WTC11 (cell line): Measurements from ENCODE around the gene FAT2. TPM values are rescaled to one million over a fixed set of nuclear protein-coding genes. Genes with fewer than 3 reads are reported as not detected.
A peak's percentile ranks its signal among the peaks of the same experiment; 100 is the strongest.

Experiments
- ATAC-seq: fragments of 200-7000 bp; cut with Tn5 transposase; 2 replicates; pipeline ENCODE4 v1.10.0; 2021; ENCODE audit warnings: mild to moderate bottlenecking, moderate library complexity
- CTCF ChIA-PET: fragments of 300-600 bp; sonication (Branson Sonifier 250); formaldehyde crosslinking; loops from one replicate; lab custom pipeline; 2021; ENCODE audit warnings: antibody characterized with exemption; lab: Charles Lee
- POLR2A ChIA-PET: fragments of 350-600 bp; sonication (Branson Sonifier 250); formaldehyde crosslinking; loops from one replicate; lab custom pipeline; 2021; ENCODE audit warnings: antibody characterized with exemption; lab: Charles Lee
- DNase-seq: peaks from one replicate; pipeline ENCODE4 v3.0.0; 2021; ENCODE audit warnings: low spot score
- H3K27ac Mint-ChIP-seq: 2 replicates; pipeline ENCODE4 v1.8.0; 2021; ENCODE audit warnings: mixed read lengths
- H3K27me3 Mint-ChIP-seq: 2 replicates; pipeline ENCODE4 v1.8.0; 2021; ENCODE audit warnings: low read depth, mild to moderate bottlenecking, moderate library complexity, mixed read lengths
- H3K36me3 Mint-ChIP-seq: 2 replicates; pipeline ENCODE4 v1.8.0; 2021; ENCODE audit warnings: mixed read lengths
- H3K4me1 Mint-ChIP-seq: 2 replicates; pipeline ENCODE4 v1.8.0; 2022; ENCODE audit warnings: mixed read lengths
- H3K4me3 Mint-ChIP-seq: 2 replicates; pipeline ENCODE4 v1.8.0; 2021; ENCODE audit warnings: mild to moderate bottlenecking, moderate library complexity, mixed read lengths
- H3K9me3 Mint-ChIP-seq: 2 replicates; pipeline ENCODE4 v1.8.0; 2021; ENCODE audit warnings: mixed read lengths
- GABPB1 ChIP-seq: sonication (generic); formaldehyde crosslinking; IDR thresholded peaks from 2 replicates; pipeline ENCODE4 v1.8.1; 2023; ENCODE audit warnings: mild to moderate bottlenecking, missing genetic modification reagents
- NFE2L1 ChIP-seq: sonication (generic); formaldehyde crosslinking; IDR thresholded peaks from 2 replicates; pipeline ENCODE4 v1.8.1; 2023; ENCODE audit warnings: missing genetic modification reagents
- NR2C2 ChIP-seq: sonication (generic); formaldehyde crosslinking; IDR thresholded peaks from 2 replicates; pipeline ENCODE4 v1.8.0; 2022; ENCODE audit warnings: mild to moderate bottlenecking, missing genetic modification reagents
- RELA ChIP-seq: sonication (generic); formaldehyde crosslinking; IDR thresholded peaks from 2 replicates; pipeline ENCODE4 v1.8.1; 2022; ENCODE audit warnings: missing genetic modification reagents, mild to moderate bottlenecking, borderline replicate concordance
- RORB ChIP-seq: fragments of 250-450 bp; sonication (Bioruptor Pico); IDR thresholded peaks from 2 replicates; pipeline ENCODE4 v1.9.0; 2021; ENCODE audit warnings: mild to moderate bottlenecking
- TEAD4 ChIP-seq: sonication (generic); formaldehyde crosslinking; IDR thresholded peaks from 2 replicates; pipeline ENCODE4 v1.8.0; 2022; ENCODE audit warnings: mild to moderate bottlenecking, missing genetic modification reagents
- ZNF121 ChIP-seq: sonication (generic); formaldehyde crosslinking; IDR thresholded peaks from 2 replicates; pipeline ENCODE4 v1.8.0; 2023; ENCODE audit warnings: missing genetic modification reagents
- ZNF219 ChIP-seq: sonication (generic); formaldehyde crosslinking; IDR thresholded peaks from 2 replicates; pipeline ENCODE4 v1.8.0; 2023; ENCODE audit warnings: missing genetic modification reagents, mild to moderate bottlenecking, borderline replicate concordance
- total RNA-seq: library from RNA; stranded (reverse); gene quantifications from 3 replicates; pipeline ENCODE4 v1.2.3, GENCODE V29; 2021
- TF ChIP-seq, protein P1 (sequence below): fragments of 250-450 bp; sonication (Bioruptor Pico); IDR thresholded peaks from 2 replicates; pipeline ENCODE4 v1.8.0; 2021; ENCODE audit warnings: mild to moderate bottlenecking
- TF ChIP-seq, protein P2 (sequence below): sonication (generic); formaldehyde crosslinking; IDR thresholded peaks from 2 replicates; pipeline ENCODE4 v1.8.1; 2023; ENCODE audit warnings: mild to moderate bottlenecking, missing genetic modification reagents, moderate library complexity
- TF ChIP-seq, protein P3 (sequence below): sonication (generic); formaldehyde crosslinking; IDR thresholded peaks from 2 replicates; pipeline ENCODE4 v1.8.1; 2023; ENCODE audit warnings: mild to moderate bottlenecking, moderate library complexity, missing genetic modification reagents
- TF ChIP-seq, protein P4 (sequence below): sonication (generic); formaldehyde crosslinking; conservative IDR thresholded peaks from 2 replicates; pipeline ENCODE4 v1.8.1; 2023; ENCODE audit warnings: mild to moderate bottlenecking, low read depth, missing genetic modification reagents, moderate library complexity
- TF ChIP-seq, protein P5 (sequence below): fragments of 250-450 bp; sonication (Bioruptor Pico); IDR thresholded peaks from 2 replicates; pipeline ENCODE4 v1.9.0; 2021; ENCODE audit warnings: mild to moderate bottlenecking, borderline replicate concordance
- TF ChIP-seq, protein P6 (sequence below): sonication (generic); formaldehyde crosslinking; IDR thresholded peaks from 2 replicates; pipeline ENCODE4 v1.8.1; 2023; ENCODE audit warnings: mild to moderate bottlenecking, missing genetic modification reagents
- TF ChIP-seq, protein P7 (sequence below): sonication (generic); formaldehyde crosslinking; conservative IDR thresholded peaks from 2 replicates; pipeline ENCODE4 v1.8.1; 2022; ENCODE audit warnings: mild to moderate bottlenecking, missing genetic modification reagents
- TF ChIP-seq, protein P8 (sequence below): fragments of 200-600 bp; IDR thresholded peaks from 2 replicates; pipeline ENCODE4 v1.8.0; 2022; ENCODE audit warnings: antibody characterized with exemption

The FAT2 gene
- total RNA-seq, 1 experiment from 2014 or later: 0.26 TPM

DNA sequence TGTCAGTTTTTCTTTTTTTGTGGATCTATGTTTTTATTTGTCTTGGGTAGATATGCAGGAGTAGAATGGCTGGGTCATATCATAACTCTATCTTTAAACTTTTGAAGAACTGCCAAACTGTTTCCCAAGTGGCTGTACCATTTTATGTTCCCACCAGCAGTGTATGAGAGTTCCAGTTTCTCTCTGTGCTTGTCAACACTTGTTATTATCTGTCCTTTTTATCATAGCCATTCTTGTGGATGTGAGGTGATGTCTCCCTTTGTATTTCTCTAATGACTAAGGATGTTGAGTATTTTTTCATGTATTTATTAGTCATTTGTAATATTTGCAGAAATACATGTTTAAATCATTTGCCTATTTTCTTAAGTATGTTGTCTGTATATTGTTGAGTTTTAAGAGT is 17.4 kb upstream of the FAT2 start:
- ChIA-PET CTCF (interaction anchor here (1.2 kb wide), 1 partner anchor 44 kb away, joined by 3 read pairs; no protein-coding TSS in a partner anchor), POLR2A (no interaction called here)
- TF ChIP-seq, protein P1, sequence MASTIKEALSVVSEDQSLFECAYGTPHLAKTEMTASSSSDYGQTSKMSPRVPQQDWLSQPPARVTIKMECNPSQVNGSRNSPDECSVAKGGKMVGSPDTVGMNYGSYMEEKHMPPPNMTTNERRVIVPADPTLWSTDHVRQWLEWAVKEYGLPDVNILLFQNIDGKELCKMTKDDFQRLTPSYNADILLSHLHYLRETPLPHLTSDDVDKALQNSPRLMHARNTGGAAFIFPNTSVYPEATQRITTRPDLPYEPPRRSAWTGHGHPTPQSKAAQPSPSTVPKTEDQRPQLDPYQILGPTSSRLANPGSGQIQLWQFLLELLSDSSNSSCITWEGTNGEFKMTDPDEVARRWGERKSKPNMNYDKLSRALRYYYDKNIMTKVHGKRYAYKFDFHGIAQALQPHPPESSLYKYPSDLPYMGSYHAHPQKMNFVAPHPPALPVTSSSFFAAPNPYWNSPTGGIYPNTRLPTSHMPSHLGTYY (CRISPR knock-in tag): no peak
- TF ChIP-seq ZNF219 (CRISPR knock-in tag): no peak
- TF ChIP-seq RORB (CRISPR knock-in tag): no peak
- TF ChIP-seq, protein P2, sequence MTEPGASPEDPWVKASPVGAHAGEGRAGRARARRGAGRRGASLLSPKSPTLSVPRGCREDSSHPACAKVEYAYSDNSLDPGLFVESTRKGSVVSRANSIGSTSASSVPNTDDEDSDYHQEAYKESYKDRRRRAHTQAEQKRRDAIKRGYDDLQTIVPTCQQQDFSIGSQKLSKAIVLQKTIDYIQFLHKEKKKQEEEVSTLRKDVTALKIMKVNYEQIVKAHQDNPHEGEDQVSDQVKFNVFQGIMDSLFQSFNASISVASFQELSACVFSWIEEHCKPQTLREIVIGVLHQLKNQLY (CRISPR knock-in tag): no peak
- no peak for TF ChIP-seq NFE2L1
- TF ChIP-seq, protein P3, sequence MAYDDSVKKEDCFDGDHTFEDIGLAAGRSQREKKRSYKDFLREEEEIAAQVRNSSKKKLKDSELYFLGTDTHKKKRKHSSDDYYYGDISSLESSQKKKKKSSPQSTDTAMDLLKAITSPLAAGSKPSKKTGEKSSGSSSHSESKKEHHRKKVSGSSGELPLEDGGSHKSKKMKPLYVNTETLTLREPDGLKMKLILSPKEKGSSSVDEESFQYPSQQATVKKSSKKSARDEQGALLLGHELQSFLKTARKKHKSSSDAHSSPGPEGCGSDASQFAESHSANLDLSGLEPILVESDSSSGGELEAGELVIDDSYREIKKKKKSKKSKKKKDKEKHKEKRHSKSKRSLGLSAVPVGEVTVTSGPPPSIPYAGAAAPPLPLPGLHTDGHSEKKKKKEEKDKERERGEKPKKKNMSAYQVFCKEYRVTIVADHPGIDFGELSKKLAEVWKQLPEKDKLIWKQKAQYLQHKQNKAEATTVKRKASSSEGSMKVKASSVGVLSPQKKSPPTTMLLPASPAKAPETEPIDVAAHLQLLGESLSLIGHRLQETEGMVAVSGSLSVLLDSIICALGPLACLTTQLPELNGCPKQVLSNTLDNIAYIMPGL: no peak
- TF ChIP-seq, protein P4, sequence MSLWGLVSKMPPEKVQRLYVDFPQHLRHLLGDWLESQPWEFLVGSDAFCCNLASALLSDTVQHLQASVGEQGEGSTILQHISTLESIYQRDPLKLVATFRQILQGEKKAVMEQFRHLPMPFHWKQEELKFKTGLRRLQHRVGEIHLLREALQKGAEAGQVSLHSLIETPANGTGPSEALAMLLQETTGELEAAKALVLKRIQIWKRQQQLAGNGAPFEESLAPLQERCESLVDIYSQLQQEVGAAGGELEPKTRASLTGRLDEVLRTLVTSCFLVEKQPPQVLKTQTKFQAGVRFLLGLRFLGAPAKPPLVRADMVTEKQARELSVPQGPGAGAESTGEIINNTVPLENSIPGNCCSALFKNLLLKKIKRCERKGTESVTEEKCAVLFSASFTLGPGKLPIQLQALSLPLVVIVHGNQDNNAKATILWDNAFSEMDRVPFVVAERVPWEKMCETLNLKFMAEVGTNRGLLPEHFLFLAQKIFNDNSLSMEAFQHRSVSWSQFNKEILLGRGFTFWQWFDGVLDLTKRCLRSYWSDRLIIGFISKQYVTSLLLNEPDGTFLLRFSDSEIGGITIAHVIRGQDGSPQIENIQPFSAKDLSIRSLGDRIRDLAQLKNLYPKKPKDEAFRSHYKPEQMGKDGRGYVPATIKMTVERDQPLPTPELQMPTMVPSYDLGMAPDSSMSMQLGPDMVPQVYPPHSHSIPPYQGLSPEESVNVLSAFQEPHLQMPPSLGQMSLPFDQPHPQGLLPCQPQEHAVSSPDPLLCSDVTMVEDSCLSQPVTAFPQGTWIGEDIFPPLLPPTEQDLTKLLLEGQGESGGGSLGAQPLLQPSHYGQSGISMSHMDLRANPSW (CRISPR knock-in tag): no peak
- no peak for TF ChIP-seq GABPB1 (CRISPR knock-in tag)
- Mint-ChIP-seq H3K36me3 (no peaks in the 10 kb centered on the region), H3K4me3 (no peak overlapping the region), H3K27me3 (no peaks in the 10 kb centered on the region; the same call in 1 of the 2 replicates), H3K27ac (no peak overlapping the region), H3K9me3 (peaks cover 5% of the 10 kb centered on the region), H3K4me1 (no peaks in the 10 kb centered on the region)
- ATAC-seq (no peak), DNase-seq (no peak)

DNA sequence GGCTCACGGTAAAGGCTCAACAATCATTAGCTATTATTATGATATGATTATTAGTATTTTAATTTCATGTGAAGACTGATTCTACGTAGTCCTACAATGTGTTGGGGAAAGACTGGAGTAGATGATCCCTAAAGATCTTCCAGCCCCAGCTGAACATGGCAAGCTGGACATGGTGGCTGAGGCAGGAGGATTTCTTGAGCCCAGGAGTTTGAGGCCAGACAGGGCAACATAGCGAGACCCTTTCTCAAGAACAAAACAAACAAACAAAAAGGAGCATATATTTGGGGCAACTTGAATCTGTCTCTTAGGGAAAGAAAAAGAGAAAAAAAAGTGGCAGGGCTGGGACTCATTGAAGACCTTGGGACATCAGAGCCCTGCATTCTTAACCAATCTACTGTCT is 16.2 kb upstream of the FAT2 start:
- Mint-ChIP-seq H3K36me3 (no peaks in the 10 kb centered on the region), H3K27me3 (no peaks in the 10 kb centered on the region; the same call in 1 of the 2 replicates), H3K27ac (no peak overlapping the region), H3K9me3 (peaks cover 5% of the 10 kb centered on the region), H3K4me3 (no peak overlapping the region), H3K4me1 (no peaks in the 10 kb centered on the region)
- ChIA-PET CTCF (interaction anchor here (0.7 kb wide), 1 partner anchor 134 kb away, joined by 3 read pairs; no protein-coding TSS in a partner anchor), POLR2A (no interaction called here)
- DNase-seq (no peak), ATAC-seq (no peak)
- TF ChIP-seq, protein P5, sequence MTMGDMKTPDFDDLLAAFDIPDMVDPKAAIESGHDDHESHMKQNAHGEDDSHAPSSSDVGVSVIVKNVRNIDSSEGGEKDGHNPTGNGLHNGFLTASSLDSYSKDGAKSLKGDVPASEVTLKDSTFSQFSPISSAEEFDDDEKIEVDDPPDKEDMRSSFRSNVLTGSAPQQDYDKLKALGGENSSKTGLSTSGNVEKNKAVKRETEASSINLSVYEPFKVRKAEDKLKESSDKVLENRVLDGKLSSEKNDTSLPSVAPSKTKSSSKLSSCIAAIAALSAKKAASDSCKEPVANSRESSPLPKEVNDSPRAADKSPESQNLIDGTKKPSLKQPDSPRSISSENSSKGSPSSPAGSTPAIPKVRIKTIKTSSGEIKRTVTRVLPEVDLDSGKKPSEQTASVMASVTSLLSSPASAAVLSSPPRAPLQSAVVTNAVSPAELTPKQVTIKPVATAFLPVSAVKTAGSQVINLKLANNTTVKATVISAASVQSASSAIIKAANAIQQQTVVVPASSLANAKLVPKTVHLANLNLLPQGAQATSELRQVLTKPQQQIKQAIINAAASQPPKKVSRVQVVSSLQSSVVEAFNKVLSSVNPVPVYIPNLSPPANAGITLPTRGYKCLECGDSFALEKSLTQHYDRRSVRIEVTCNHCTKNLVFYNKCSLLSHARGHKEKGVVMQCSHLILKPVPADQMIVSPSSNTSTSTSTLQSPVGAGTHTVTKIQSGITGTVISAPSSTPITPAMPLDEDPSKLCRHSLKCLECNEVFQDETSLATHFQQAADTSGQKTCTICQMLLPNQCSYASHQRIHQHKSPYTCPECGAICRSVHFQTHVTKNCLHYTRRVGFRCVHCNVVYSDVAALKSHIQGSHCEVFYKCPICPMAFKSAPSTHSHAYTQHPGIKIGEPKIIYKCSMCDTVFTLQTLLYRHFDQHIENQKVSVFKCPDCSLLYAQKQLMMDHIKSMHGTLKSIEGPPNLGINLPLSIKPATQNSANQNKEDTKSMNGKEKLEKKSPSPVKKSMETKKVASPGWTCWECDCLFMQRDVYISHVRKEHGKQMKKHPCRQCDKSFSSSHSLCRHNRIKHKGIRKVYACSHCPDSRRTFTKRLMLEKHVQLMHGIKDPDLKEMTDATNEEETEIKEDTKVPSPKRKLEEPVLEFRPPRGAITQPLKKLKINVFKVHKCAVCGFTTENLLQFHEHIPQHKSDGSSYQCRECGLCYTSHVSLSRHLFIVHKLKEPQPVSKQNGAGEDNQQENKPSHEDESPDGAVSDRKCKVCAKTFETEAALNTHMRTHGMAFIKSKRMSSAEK (CRISPR knock-in tag): no peak
- 0 out of 2 replicates have a peak, but pooled peaks have one; percentile 45 for TF ChIP-seq ZNF121 (CRISPR knock-in tag)

DNA sequence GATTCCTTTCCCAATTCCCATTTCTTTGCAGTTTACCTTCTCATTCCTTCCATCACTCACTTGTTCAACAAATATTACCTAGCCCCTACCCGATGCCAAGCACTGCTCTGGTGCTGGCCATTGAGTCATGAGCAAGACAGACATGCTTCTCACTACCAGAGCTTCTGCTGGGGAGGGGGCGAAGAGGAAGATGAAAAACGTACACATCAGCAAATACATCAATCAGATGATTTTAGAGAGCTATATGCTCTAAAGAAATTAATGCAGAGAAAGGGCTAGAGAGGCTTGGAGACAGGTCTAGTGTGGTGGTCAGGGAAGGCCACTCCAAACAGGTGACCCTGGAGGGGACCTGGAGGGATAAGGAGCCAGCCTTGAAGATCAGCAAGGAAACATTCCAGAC is 14.4 kb upstream of the FAT2 start:
- DNase-seq (no peak), ATAC-seq (no peak)
- no peak overlapping the region for H3K27ac Mint-ChIP-seq
- H3K27me3 Mint-ChIP-seq: no peaks in the 10 kb centered on the region
- peaks cover 5% of the 10 kb centered on the region for H3K9me3 Mint-ChIP-seq
- H3K4me3 Mint-ChIP-seq: no peak overlapping the region
- H3K36me3 Mint-ChIP-seq: no peaks in the 10 kb centered on the region
- no peaks in the 10 kb centered on the region for H3K4me1 Mint-ChIP-seq
- CTCF ChIA-PET: interaction anchor here (1.4 kb wide), 1 partner anchor 53 kb away, joined by 4 read pairs; no protein-coding TSS in a partner anchor
- POLR2A ChIA-PET: no interaction called here
- TF ChIP-seq, protein P6, sequence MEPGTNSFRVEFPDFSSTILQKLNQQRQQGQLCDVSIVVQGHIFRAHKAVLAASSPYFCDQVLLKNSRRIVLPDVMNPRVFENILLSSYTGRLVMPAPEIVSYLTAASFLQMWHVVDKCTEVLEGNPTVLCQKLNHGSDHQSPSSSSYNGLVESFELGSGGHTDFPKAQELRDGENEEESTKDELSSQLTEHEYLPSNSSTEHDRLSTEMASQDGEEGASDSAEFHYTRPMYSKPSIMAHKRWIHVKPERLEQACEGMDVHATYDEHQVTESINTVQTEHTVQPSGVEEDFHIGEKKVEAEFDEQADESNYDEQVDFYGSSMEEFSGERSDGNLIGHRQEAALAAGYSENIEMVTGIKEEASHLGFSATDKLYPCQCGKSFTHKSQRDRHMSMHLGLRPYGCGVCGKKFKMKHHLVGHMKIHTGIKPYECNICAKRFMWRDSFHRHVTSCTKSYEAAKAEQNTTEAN: no peak
- TF ChIP-seq RELA (CRISPR knock-in tag): no peak
- TF ChIP-seq, protein P7, sequence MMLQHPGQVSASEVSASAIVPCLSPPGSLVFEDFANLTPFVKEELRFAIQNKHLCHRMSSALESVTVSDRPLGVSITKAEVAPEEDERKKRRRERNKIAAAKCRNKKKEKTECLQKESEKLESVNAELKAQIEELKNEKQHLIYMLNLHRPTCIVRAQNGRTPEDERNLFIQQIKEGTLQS (CRISPR knock-in tag): no peak
- TF ChIP-seq, protein P8, sequence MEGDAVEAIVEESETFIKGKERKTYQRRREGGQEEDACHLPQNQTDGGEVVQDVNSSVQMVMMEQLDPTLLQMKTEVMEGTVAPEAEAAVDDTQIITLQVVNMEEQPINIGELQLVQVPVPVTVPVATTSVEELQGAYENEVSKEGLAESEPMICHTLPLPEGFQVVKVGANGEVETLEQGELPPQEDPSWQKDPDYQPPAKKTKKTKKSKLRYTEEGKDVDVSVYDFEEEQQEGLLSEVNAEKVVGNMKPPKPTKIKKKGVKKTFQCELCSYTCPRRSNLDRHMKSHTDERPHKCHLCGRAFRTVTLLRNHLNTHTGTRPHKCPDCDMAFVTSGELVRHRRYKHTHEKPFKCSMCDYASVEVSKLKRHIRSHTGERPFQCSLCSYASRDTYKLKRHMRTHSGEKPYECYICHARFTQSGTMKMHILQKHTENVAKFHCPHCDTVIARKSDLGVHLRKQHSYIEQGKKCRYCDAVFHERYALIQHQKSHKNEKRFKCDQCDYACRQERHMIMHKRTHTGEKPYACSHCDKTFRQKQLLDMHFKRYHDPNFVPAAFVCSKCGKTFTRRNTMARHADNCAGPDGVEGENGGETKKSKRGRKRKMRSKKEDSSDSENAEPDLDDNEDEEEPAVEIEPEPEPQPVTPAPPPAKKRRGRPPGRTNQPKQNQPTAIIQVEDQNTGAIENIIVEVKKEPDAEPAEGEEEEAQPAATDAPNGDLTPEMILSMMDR: no peak
- TF ChIP-seq NR2C2 (CRISPR knock-in tag): no peak
- no peak for TF ChIP-seq TEAD4 (CRISPR knock-in tag)
